ENCODE measurements around the gene S100A12. TPM values are rescaled to one million over a fixed set of nuclear protein-coding genes. Genes with fewer than 3 reads are reported as not detected.

Gene S100A12
- total and polyA plus RNA-seq, 9 of the 15 experiments (the other 6 are each of a cell fraction or from before 2014, with no cell fraction given): not detected

- TF ChIP-seq CUX1 (CRISPR knock-in tag; IDR thresholded peaks at IDR 0.05) (no peak), E2F1 (CRISPR knock-in tag; IDR thresholded peaks at IDR 0.05) (no peak), TCFL5 (CRISPR knock-in tag; conservative IDR thresholded peaks at IDR 0.05) (no peak), ZNF282 (CRISPR knock-in tag; IDR thresholded peaks at IDR 0.05) (no peak), CREB1 (IDR thresholded peaks at IDR 0.05) (no peak), CREB1 (CRISPR knock-in tag; IDR thresholded peaks at IDR 0.05) (no peak), TBP (optimal IDR thresholded peaks at IDR 0.05; ENCODE audit: low read depth, low read length) (no peak), U2AF1 (optimal IDR thresholded peaks at IDR 0.05; ENCODE audit: low read depth, low read length) (no peak), MCM7 (IDR thresholded peaks at IDR 0.05) (no peak), FOXJ2 (tag; IDR thresholded peaks at IDR 0.05) (no peak)
Measured at GRCh38 chr1:153354515-153355193, 20.8 kb downstream of the S100A12 start (continued).
